IMR-90 (cell line): ENCODE data around the gene FAM234A. TPM values are rescaled to one million over a fixed set of nuclear protein-coding genes. Genes with fewer than 3 reads are reported as not detected.

Experiments used
- ATAC-seq: fragments of 200-7000 bp; cut with Tn5 transposase; 2 replicates; pipeline ENCODE4 v1.9.1; 2020; ENCODE audit warnings: low read depth, mild to moderate bottlenecking, moderate library complexity
- BruUV-seq: library from RNA; stranded (reverse); fragments of 400-500 nt; replicated peaks from 2 replicates; lab custom pipeline; 2021; lab: Mats Ljungman, UMichigan
- CTCF ChIA-PET: fragments of 300-600 bp; formaldehyde crosslinking; extraction: SDS; loops from one replicate; lab custom pipeline; 2021; ENCODE audit warnings: antibody characterized with exemption; lab: Yijun Ruan, JAX
- POLR2A ChIA-PET: fragments of 300-600 bp; sonication (Branson Sonifier 250); formaldehyde crosslinking; loops from one replicate; lab custom pipeline; 2022; ENCODE audit warnings: antibody characterized with exemption; ENCODE audit not compliant: unreplicated experiment; lab: Charles Lee
- DNase-seq: peaks from one replicate; pipeline ENCODE4 v3.0.0; 2013
- H2AFZ ChIP-seq: replicated peaks from 2 replicates; pipeline ENCODE3; 2013; ENCODE audit warnings: low read length, mild to moderate bottlenecking; ENCODE audit not compliant: poor library complexity
- H2AK5ac ChIP-seq: 2 replicates; pipeline ENCODE4 v1.6.1; 2013; ENCODE audit warnings: low read depth, low read length, inconsistent platforms
- H2AK9ac ChIP-seq: replicated peaks from 2 replicates; pipeline ENCODE3; 2013; ENCODE audit warnings: mild to moderate bottlenecking, low read depth, low read length, moderate library complexity; ENCODE audit not compliant: poor library complexity
- H2BK120ac ChIP-seq: 2 replicates; pipeline ENCODE4 v1.6.1; 2013; ENCODE audit warnings: low read depth, low read length, inconsistent platforms
- H2BK15ac ChIP-seq: 3 replicates; pipeline ENCODE4 v1.6.1; 2013; ENCODE audit warnings: low read depth, low read length, inconsistent platforms
- H2BK20ac ChIP-seq: 2 replicates; pipeline ENCODE4 v1.6.1; 2013; ENCODE audit warnings: low read depth, mild to moderate bottlenecking, inconsistent platforms, low read length, moderate library complexity
- H2BK5ac ChIP-seq: 2 replicates; pipeline ENCODE4 v1.6.1; 2013; ENCODE audit warnings: mild to moderate bottlenecking, low read depth, low read length, inconsistent platforms; ENCODE audit not compliant: poor library complexity, severe bottlenecking
- H3K14ac ChIP-seq: replicated peaks from 2 replicates; pipeline ENCODE4 v1.6.1; 2013; ENCODE audit warnings: low read depth, low read length, inconsistent platforms
- H3K18ac ChIP-seq: 2 replicates; pipeline ENCODE4 v1.6.1; 2013; ENCODE audit warnings: low read depth, low read length, control low read depth
- H3K23ac ChIP-seq: 2 replicates; pipeline ENCODE4 v1.6.1; 2013; ENCODE audit warnings: low read depth, low read length, inconsistent platforms
- H3K27ac ChIP-seq: 2 replicates; pipeline ENCODE4 v1.5.1; 2013; ENCODE audit warnings: mild to moderate bottlenecking, control low read depth, low read length; ENCODE audit not compliant: insufficient read depth
- H3K27me3 ChIP-seq: 2 replicates; pipeline ENCODE4 v1.6.1; 2013; ENCODE audit warnings: low read length; ENCODE audit not compliant: control insufficient read depth, insufficient read depth
- H3K36me3 ChIP-seq: 2 replicates; pipeline ENCODE4 v1.6.1; 2013; ENCODE audit warnings: low read length, mixed read lengths; ENCODE audit not compliant: control insufficient read depth, insufficient read depth
- H3K4ac ChIP-seq: 2 replicates; pipeline ENCODE4 v1.6.1; 2013; ENCODE audit warnings: low read depth, low read length, inconsistent platforms
- H3K4me1 ChIP-seq: 2 replicates; pipeline ENCODE4 v1.6.1; 2013; ENCODE audit warnings: low read length, mixed read lengths; ENCODE audit not compliant: control insufficient read depth, insufficient read depth
- H3K4me2 ChIP-seq: 2 replicates; pipeline ENCODE4 v1.6.1; 2013; ENCODE audit warnings: low read depth, mild to moderate bottlenecking, control low read depth, low read length, moderate library complexity
- H3K4me3 ChIP-seq: 2 replicates; pipeline ENCODE4 v1.5.1; 2013; ENCODE audit warnings: low read depth, mild to moderate bottlenecking, control low read depth, low read length, moderate library complexity; ENCODE audit not compliant: insufficient read depth
- H3K56ac ChIP-seq: 2 replicates; pipeline ENCODE4 v1.6.1; 2013; ENCODE audit warnings: low read length, inconsistent platforms; ENCODE audit not compliant: insufficient read depth; ENCODE audit errors: extremely low read depth
- H3K79me1 ChIP-seq, 2 experiments: 2 replicates each; pipeline ENCODE4 v1.6.1; 2013; ENCODE audit warnings: low read length in 2 of 2, inconsistent platforms in 1 of 2, low read depth in 1 of 2
- H3K9ac ChIP-seq: 2 replicates; pipeline ENCODE4 v1.6.1; 2013; ENCODE audit warnings: low read depth, low read length, control low read depth
- H3K9me1 ChIP-seq: 2 replicates; pipeline ENCODE4 v1.6.1; 2013; ENCODE audit warnings: low read length, inconsistent platforms; ENCODE audit not compliant: insufficient read depth
- H3K9me3 ChIP-seq: 2 replicates; pipeline ENCODE4 v1.6.1; 2013; ENCODE audit warnings: low read length; ENCODE audit not compliant: control insufficient read depth, insufficient read depth
- H4K20me1 ChIP-seq: 2 replicates; pipeline ENCODE4 v1.6.1; 2013; ENCODE audit warnings: low read length, inconsistent platforms; ENCODE audit not compliant: insufficient read depth
- H4K5ac ChIP-seq: 2 replicates; pipeline ENCODE4 v1.6.1; 2013; ENCODE audit warnings: mild to moderate bottlenecking, low read depth, low read length, control low read depth
- H4K8ac ChIP-seq, 2 experiments: 2 replicates each; pipeline ENCODE4 v1.6.1; 2013; ENCODE audit warnings: low read depth in 2 of 2, low read length in 2 of 2, control low read depth in 1 of 2, inconsistent platforms in 1 of 2
- H4K91ac ChIP-seq: 2 replicates; pipeline ENCODE4 v1.6.1; 2013; ENCODE audit warnings: low read depth, low read length, inconsistent platforms; ENCODE audit not compliant: insufficient read depth
- BHLHE40 ChIP-seq: fragments of 150-350 bp; IDR thresholded peaks from 2 replicates; pipeline ENCODE4 v1.6.1; 2016; ENCODE audit warnings: mild to moderate bottlenecking, low read depth, low read length
- CEBPB ChIP-seq: IDR thresholded peaks from 2 replicates; pipeline ENCODE4 v1.6.1; 2012; ENCODE audit warnings: low read depth, low read length, improper control_type of control experiment
- CHD1 ChIP-seq: IDR thresholded peaks from 2 replicates; pipeline ENCODE4 v1.6.1; 2012; ENCODE audit warnings: low read depth, low read length, improper control_type of control experiment
- CTCF ChIP-seq: conservative IDR thresholded peaks from 2 replicates; pipeline ENCODE4 v1.5.1; 2012; ENCODE audit warnings: mild to moderate bottlenecking, low read depth, low read length, improper control_type of control experiment
- ELK1 ChIP-seq: fragments of 150-350 bp; IDR thresholded peaks from 2 replicates; pipeline ENCODE4 v1.6.1; 2016; ENCODE audit warnings: low read depth, mild to moderate bottlenecking, low read length, moderate library complexity, borderline replicate concordance
- FOS ChIP-seq: fragments of 150-350 bp; IDR thresholded peaks from 2 replicates; pipeline ENCODE4 v1.6.1; 2016; ENCODE audit warnings: low read depth, low read length
- MAZ ChIP-seq: IDR thresholded peaks from 2 replicates; pipeline ENCODE4 v1.6.1; 2012; ENCODE audit warnings: low read depth, mild to moderate bottlenecking, low read length, improper control_type of control experiment, moderate library complexity, borderline replicate concordance
- MXI1 ChIP-seq: IDR thresholded peaks from 2 replicates; pipeline ENCODE4 v1.6.1; 2012; ENCODE audit warnings: low read depth, mild to moderate bottlenecking, low read length, moderate library complexity, borderline replicate concordance
- NFE2L2 ChIP-seq: fragments of 150-350 bp; IDR thresholded peaks from 2 replicates; pipeline ENCODE4 v1.6.1; 2016; ENCODE audit warnings: low read depth, mild to moderate bottlenecking, low read length
- POLR2A ChIP-seq: IDR thresholded peaks from 2 replicates; pipeline ENCODE4 v1.6.1; 2012; ENCODE audit warnings: mild to moderate bottlenecking, low read depth, low read length
- RAD21 ChIP-seq: IDR thresholded peaks from 2 replicates; pipeline ENCODE4 v1.6.1; 2012; ENCODE audit warnings: low read length, improper control_type of control experiment
- RCOR1 ChIP-seq: IDR thresholded peaks from 2 replicates; pipeline ENCODE4 v1.6.1; 2012; ENCODE audit warnings: mild to moderate bottlenecking, low read length, improper control_type of control experiment; ENCODE audit not compliant: insufficient replicate concordance
- RFX5 ChIP-seq: IDR thresholded peaks from 2 replicates; pipeline ENCODE4 v1.8.0; 2012; ENCODE audit warnings: low read depth, mild to moderate bottlenecking, low read length, moderate library complexity
- SMC3 ChIP-seq: fragments of 150-350 bp; IDR thresholded peaks from 2 replicates; pipeline ENCODE4 v1.6.1; 2016; ENCODE audit warnings: low read depth, mild to moderate bottlenecking, antibody characterized with exemption, low read length, moderate library complexity
- USF2 ChIP-seq: fragments of 150-350 bp; IDR thresholded peaks from 2 replicates; pipeline ENCODE4 v1.6.1; 2017; ENCODE audit warnings: mild to moderate bottlenecking, antibody characterized with exemption, low read length, low read depth
- WGBS, 2 experiments: methylation state at CpG; one replicate each; pipeline versions ENCODE4 v1.1.5 to v1.1.7; 2013; ENCODE audit warnings: missing lambda C conversion rate in 2 of 2; ENCODE audit not compliant: insufficient read length in 1 of 2; ENCODE audit errors: extremely low coverage in 2 of 2; 5-methylcytosine and 5-hydroxymethylcytosine counted together
- dilution Hi-C: fragments of 300-500 bp; cut with HindIII; formaldehyde crosslinking; loops from one replicate; pipeline ENCODE4 v1.14.3; 2018; ENCODE audit warnings: low sequenced_read_pairs; ENCODE audit not compliant: unreplicated experiment
- in situ Hi-C: fragments of 300-500 bp; cut with MboI; formaldehyde crosslinking; loops from 3 replicates; pipeline ENCODE4 v1.14.3; 2019; ENCODE audit warnings: low sequenced_read_pairs, inconsistent platforms, mixed read lengths
- intact Hi-C: fragments of 100-400 bp; cut with micrococcal nuclease; formaldehyde crosslinking; loops from 2 replicates; pipeline ENCODE4 v1.10.0; 2022
- polyA plus RNA-seq, 3 experiments: library from polyadenylated mRNA; depleted of rRNA; stranded (reverse); fragments of >200 nt; gene quantifications; 2 replicates each; pipeline ENCODE4 v1.2.3, GENCODE V29; 2012; ENCODE audit warnings: low replicate concordance in 1 of 3
- total RNA-seq: library from RNA; depleted of rRNA; stranded (reverse); fragments of >200 nt; gene quantifications from 2 replicates; pipeline ENCODE4 v1.2.3, GENCODE V29; 2012

The FAM234A gene
- total and polyA plus RNA-seq, 2 of the 4 experiments (the other 2 are of a cell fraction): 30.3 to 64.2 TPM

- Histone ChIP-seq H2BK5ac (no peak overlapping the region), H2AK5ac (no peak overlapping the region), H3K27me3 (no peaks in the 10 kb centered on the region), H3K4me1 (no peaks in the 10 kb centered on the region), H3K4me2 (no peak overlapping the region), H3K36me3 (peaks cover 42% of the 10 kb centered on the region; the same call in 1 of the 2 replicates), H4K91ac (no peak overlapping the region), H3K18ac (no peak overlapping the region), H3K4ac (no peak overlapping the region), H2BK20ac (no peak overlapping the region), H2BK15ac (no peak overlapping the region), H3K4me3 (no peak overlapping the region), H4K8ac (no peak overlapping the region), H3K9me1 (no peaks in the 10 kb centered on the region), H3K9ac (no peak overlapping the region), H4K20me1 (no peaks in the 10 kb centered on the region), H4K5ac (no peak overlapping the region), H3K79me1 (no peaks in the 10 kb centered on the region), H3K56ac (no peak overlapping the region), H2AK9ac (no peak overlapping the region), H2BK120ac (no peak overlapping the region), H3K27ac (no peak overlapping the region), H2AFZ (no peak overlapping the region), H3K23ac (no peak overlapping the region), H3K9me3 (no peaks in the 10 kb centered on the region), H3K14ac (no peak overlapping the region)
- CTCF ChIA-PET: no interaction called here
- no TSS peak for BruUV-seq
- in situ Hi-C loops (no loop called here), intact Hi-C loops (no loop called here), dilution Hi-C loops (no loop called here)
- POLR2A ChIA-PET: no interaction called here
- DNase-seq (no peak), ATAC-seq (no peak)
- WGBS, 2 experiments: 98% methylated on average over 10 of the region's 33 CpGs; no CpG with 5 or more reads in 1 of the 2 experiments
- TF ChIP-seq RCOR1 (no peak), CEBPB (no peak), CTCF (no peak), BHLHE40 (no peak), NFE2L2 (no peak), MAZ (no peak), FOS (no peak), CHD1 (no peak), RAD21 (no peak), ELK1 (no peak), RFX5 (no peak), POLR2A (no peak), SMC3 (no peak), USF2 (no peak), MXI1 (no peak)
Measured at GRCh38 chr16:287981-288920, 53.6 kb downstream of the FAM234A start.
